HG03066 (cell line): Measurements from ENCODE around the gene PEMT.

ENCODE experiments used
- ATAC-seq: cut with Tn5 transposase; IDR thresholded peaks from one replicate; pipeline ENCODE4 v1.9.1; 2021; ENCODE audit warnings: low read depth; ENCODE audit not compliant: unreplicated experiment

Gene PEMT

GRCh38 chr17:17518014-17518413 is 73.5 kb downstream of the PEMT start:
- ATAC-seq = no peak

GRCh38 chr17:17516941-17517720 is 74.4 kb downstream of the PEMT start:
- no peak for ATAC-seq

- ATAC-seq = no peak
These were observed 75.3 kb downstream of the PEMT start for GRCh38 chr17:17515934-17516930.

- ATAC-seq = no peak
These were observed 76.2 kb downstream of the PEMT start for GRCh38 chr17:17514993-17515933.

DNA sequence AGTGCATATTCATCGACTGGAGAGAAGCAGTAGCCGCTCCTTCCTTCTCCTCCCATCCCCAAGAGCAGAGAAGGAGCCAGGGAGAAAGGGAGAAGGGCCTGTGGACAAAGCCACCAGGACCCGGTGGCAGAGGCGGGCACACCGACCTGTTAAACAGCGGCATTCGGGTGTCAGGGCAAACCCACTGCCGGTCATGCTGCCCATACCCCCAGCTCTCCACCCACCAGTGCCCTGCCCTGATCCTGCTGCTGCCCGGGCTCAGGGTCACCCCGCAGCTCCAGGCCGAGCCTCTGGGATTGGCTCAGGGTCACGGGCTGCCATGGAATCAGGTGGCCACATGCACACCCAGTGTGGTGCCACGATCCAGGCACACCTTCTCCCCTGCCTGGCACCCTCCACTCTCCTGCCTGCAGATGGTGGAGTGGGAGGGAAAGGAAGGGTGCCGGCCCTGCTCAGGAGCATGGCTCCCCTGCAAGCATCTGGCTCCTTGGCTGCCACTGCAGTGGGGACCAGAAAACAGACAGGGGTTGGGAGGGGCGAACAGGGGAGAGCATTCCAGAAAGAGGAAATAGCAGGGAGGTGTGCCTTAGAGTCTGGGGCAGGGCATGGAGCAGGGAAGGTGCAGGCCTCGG is 77.0 kb downstream of the PEMT start:
- no peak for ATAC-seq

GRCh38 chr17:17513626-17514025 is 77.9 kb downstream of the PEMT start:
- ATAC-seq = no peak

GRCh38 chr17:17512866-17513265 is 78.6 kb downstream of the PEMT start:
- no peak for ATAC-seq

GRCh38 chr17:17511881-17512858 is 79.3 kb downstream of the PEMT start:
- no peak for ATAC-seq

DNA sequence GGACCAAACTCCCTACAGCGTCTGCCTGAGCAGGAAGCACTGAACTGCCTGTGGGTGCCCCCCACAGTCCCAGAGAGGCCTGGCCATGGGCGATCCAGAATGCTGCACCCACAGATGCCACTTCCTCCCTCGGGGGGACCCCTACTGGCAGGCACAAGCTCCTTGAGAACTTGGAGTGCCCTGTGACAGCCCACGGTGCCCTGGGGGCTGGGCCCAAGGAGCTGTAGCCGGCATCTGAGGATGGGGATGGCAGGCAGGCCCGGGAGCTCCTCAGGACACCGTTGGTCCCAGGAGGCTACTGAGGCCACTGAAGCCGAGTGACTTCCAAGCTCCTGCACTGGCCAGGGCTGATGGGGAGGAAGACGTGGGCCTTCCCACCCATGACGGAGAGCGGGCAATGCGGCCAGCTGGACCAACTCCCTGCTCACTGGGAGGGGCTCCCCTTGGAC is 80.2 kb downstream of the PEMT start:
- ATAC-seq = no peak

- ATAC-seq = no peak
These were observed 80.8 kb downstream of the PEMT start for GRCh38 chr17:17510456-17511292.

- no peak for ATAC-seq
These were observed 81.7 kb downstream of the PEMT start for GRCh38 chr17:17509601-17510425.

- ATAC-seq = no peak
These were observed 82.6 kb downstream of the PEMT start for GRCh38 chr17:17508646-17509591.

- ATAC-seq = no peak
These were observed 83.4 kb downstream of the PEMT start for GRCh38 chr17:17508019-17508535.

GRCh38 chr17:17507465-17508011 is 84.0 kb downstream of the PEMT start:
- ATAC-seq = no peak

- ATAC-seq = no peak
These were observed 84.5 kb downstream of the PEMT start for GRCh38 chr17:17506893-17507464.
